ENCODE data around the gene CTNNA1. TPM values are rescaled to one million over a fixed set of nuclear protein-coding genes. Genes with fewer than 3 reads are reported as not detected.

The CTNNA1 gene
- total RNA-seq, 4 donors from 2014 or later: 239 to 305 (median 277) TPM

DNA sequence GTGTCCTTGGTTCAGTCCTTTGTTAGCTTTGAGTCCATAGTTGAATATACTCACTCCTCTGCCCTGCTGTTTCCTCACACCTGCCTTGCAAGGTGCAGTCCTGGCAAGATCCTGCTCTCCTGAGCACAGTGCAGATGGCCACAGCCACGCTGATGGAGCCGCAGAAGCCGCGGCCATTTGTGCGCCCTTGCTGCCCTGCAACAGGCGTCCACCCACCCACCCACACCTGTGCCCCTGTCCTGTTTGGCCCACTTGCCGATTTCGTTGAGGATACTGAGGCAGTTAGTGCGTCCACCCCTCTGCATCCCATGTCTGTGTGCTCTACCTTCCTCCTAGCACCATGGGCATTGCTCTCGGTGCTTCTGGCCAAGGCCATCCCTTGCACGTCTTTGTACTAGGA is 173.0 kb downstream of the CTNNA1 start:
- TF ChIP-seq, protein P1, sequence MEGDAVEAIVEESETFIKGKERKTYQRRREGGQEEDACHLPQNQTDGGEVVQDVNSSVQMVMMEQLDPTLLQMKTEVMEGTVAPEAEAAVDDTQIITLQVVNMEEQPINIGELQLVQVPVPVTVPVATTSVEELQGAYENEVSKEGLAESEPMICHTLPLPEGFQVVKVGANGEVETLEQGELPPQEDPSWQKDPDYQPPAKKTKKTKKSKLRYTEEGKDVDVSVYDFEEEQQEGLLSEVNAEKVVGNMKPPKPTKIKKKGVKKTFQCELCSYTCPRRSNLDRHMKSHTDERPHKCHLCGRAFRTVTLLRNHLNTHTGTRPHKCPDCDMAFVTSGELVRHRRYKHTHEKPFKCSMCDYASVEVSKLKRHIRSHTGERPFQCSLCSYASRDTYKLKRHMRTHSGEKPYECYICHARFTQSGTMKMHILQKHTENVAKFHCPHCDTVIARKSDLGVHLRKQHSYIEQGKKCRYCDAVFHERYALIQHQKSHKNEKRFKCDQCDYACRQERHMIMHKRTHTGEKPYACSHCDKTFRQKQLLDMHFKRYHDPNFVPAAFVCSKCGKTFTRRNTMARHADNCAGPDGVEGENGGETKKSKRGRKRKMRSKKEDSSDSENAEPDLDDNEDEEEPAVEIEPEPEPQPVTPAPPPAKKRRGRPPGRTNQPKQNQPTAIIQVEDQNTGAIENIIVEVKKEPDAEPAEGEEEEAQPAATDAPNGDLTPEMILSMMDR (IDR thresholded peaks at IDR 0.05; ENCODE audit: low read depth): no peak

DNA sequence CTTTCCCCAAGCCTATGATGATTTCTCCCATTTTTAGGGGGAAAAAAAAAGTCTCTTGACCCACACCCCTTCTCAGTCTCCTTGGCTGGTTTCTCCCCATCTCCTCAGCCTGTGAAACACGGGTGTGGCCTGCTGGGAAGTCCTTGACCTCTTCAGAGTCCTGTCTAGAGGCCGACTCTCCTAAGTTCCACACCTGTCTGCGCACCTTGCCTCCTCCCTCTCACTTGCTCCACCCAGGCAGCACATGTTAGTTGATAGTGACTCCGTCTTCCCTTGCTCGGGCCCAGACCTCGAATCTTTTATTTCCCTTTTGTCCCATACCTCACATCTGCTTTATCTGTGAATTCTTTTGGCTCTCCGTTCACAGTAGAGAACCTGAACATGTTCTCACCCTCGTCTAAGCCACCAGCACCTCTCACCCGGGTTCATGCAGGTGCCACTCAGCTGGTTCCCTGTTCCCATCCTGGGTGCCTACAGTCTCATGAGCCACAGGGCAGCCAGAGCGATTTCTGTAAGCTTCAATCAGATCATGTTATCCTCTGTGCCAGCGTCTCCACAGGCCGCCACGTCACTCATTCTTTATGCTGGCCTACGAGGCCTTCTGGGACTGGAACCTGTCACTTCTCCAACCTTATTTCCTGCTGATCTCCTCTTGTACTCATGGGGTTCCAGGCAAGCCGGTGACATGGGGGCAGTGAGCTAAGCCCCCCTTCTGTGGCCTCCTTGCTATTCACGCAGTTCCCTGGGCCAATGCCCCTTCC is 173.6 kb downstream of the CTNNA1 start:
- TF ChIP-seq, protein P1 (IDR thresholded peaks at IDR 0.05; ENCODE audit: low read depth): no peak

DNA sequence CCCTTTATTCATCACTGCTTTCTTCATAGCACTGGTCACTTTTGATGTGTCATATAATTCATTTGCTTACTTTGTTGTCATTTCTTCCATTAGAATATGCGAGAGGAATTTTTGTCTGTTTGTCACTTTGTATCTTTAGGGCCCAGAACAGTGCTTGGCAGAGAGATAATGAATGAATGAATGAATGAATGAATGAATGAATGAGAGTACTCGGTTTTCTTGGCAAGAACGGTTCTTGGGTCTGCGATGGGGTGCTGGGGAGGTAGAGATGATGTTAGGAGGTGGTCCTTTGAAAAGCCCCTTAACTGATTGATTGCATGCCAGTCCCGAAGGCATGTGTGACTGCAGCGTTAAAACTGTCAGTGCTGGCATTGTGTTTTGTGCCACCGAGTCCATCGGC is 174.3 kb downstream of the CTNNA1 start:
- TF ChIP-seq, protein P1 (IDR thresholded peaks at IDR 0.05; ENCODE audit: low read depth): no peak

DNA sequence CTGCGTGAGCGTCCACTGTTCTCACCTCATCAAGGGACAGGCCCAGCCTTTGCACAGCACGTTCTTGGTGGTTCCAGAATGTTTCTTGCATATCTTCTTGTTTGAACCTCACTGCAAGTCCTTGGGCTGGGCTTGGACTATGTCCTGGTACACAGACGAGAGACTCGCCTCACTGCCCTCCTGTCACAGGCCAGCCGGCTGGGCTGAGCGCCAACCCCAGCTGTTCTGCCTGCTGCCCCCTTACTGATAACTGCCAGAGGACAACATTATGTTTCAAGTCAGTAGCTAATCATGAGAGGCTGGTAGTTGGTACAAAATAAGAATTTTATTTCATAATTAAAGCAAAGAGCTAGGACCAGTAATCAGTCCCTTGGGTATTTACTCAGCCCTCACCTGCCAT is 174.8 kb downstream of the CTNNA1 start:
- TF ChIP-seq, protein P1 (IDR thresholded peaks at IDR 0.05; ENCODE audit: low read depth): no peak

DNA sequence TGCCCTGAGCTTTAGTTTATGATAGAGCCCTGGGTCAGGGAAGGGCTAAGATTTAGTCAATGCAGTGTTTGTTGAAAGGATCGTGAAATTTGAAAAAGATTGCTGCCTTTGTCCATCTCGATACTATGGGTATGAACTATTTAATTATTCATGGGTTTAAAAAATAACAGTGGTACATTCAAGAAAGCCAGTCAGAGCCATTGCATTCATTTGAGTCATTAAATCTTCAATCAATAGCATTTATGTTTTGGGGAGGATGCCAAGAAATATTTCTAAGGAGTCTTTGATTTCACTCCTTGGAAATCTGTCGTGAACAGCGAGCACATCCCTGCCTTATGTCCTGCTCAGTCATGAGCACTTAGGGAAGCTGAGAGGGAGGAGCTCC is 176.3 kb downstream of the CTNNA1 start:
- TF ChIP-seq, protein P1 (IDR thresholded peaks at IDR 0.05; ENCODE audit: low read depth): no peak

DNA sequence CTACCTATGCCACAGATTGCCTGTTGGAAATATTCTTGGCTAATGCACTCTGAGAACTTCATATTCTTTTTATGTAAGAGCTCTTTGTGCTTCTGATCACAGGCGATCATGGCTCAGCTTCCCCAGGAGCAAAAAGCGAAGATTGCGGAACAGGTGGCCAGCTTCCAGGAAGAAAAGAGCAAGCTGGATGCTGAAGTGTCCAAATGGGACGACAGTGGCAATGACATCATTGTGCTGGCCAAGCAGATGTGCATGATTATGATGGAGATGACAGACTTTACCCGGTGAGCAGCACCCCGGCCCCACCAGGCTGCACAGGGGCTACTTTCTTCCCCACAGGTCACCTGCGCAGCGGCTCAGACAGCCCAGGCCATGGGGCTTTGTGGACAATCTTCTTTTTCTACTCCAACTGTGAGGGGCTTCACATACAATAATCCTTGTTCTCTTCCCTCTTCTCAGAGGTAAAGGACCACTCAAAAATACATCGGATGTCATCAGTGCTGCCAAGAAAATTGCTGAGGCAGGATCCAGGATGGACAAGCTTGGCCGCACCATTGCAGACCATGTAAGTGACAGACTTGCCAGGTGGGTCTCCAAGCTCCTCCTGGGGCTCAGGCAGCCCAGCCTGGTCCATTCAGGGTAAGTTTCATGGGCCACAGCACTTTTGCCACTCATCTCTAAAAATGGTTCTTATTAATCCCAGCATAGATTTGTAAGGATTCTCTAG is 177.3 kb downstream of the CTNNA1 start:
- TF ChIP-seq, protein P1 (IDR thresholded peaks at IDR 0.05; ENCODE audit: low read depth): no peak

DNA sequence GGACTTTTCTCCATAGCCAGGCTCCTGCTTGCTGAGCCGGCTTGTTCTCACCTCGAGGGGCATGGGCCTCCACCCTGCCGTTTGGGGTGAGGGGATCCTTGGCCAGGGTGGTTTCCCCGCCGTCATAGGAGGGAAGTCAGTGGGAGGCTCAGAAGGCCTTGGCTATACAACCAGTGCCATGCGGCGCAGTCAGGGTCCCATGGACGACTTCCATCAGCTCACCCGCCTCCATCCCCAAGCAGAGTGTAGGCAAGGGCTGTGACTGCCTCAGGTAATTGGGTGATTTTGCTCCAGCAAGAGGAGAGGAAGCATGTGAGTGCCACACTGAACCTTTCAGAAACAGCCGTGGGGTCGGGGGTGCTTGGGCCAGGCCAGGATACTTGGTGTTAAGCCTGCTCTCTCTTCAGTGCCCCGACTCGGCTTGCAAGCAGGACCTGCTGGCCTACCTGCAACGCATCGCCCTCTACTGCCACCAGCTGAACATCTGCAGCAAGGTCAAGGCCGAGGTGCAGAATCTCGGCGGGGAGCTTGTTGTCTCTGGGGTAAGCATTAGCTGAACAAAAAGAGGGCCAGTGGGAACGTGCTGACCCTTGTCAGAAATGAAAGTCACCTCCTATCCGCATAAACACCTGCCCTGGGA is 179.1 kb downstream of the CTNNA1 start:
- TF ChIP-seq, protein P1 (IDR thresholded peaks at IDR 0.05; ENCODE audit: low read depth): no peak
